Trophoblast cell (in vitro differentiated cells and primary cell): Measurements from ENCODE around the gene HLA-DPA1.

Experiments
- DNase-seq, 2 donors: peaks; one replicate each; pipeline ENCODE4 v3.0.0-alpha.2; 2016
- H2AFZ ChIP-seq: 2 replicates; pipeline ENCODE4 v1.6.1; 2013; ENCODE audit warnings: low read length, moderate library complexity, mild to moderate bottlenecking; ENCODE audit not compliant: insufficient read depth, poor library complexity
- H2AK5ac ChIP-seq: 2 replicates; pipeline ENCODE4 v1.6.1; 2013; ENCODE audit warnings: mild to moderate bottlenecking, low read length
- H2BK120ac ChIP-seq: 2 replicates; pipeline ENCODE4 v1.6.1; 2013; ENCODE audit warnings: low read length, mild to moderate bottlenecking, moderate library complexity; ENCODE audit not compliant: insufficient read depth, poor library complexity
- H2BK12ac ChIP-seq: 2 replicates; pipeline ENCODE4 v1.6.1; 2013; ENCODE audit warnings: mild to moderate bottlenecking, low read length, moderate library complexity
- H2BK5ac ChIP-seq: 2 replicates; pipeline ENCODE4 v1.6.1; 2013; ENCODE audit warnings: low read length, low read depth, moderate library complexity, mild to moderate bottlenecking; ENCODE audit not compliant: poor library complexity
- H3K14ac ChIP-seq: 2 replicates; pipeline ENCODE4 v1.6.1; 2013; ENCODE audit warnings: mild to moderate bottlenecking, low read length
- H3K18ac ChIP-seq: 2 replicates; pipeline ENCODE4 v1.6.1; 2013; ENCODE audit warnings: mild to moderate bottlenecking, low read length
- H3K23ac ChIP-seq: 2 replicates; pipeline ENCODE4 v1.6.1; 2013; ENCODE audit warnings: low read length
- H3K27ac ChIP-seq: 2 replicates; pipeline ENCODE4 v1.5.1; 2013; ENCODE audit warnings: low read depth, mild to moderate bottlenecking, inconsistent platforms, low read length, moderate library complexity
- H3K27me3 ChIP-seq: 2 replicates; pipeline ENCODE4 v1.6.1; 2013; ENCODE audit warnings: inconsistent platforms, mild to moderate bottlenecking, low read length, moderate library complexity; ENCODE audit not compliant: insufficient read depth
- H3K36me3 ChIP-seq, 2 experiments: 1 replicate in 1 of 2; 2 replicates in 1 of 2; pipeline ENCODE4 v1.6.1; 2013; ENCODE audit warnings: low read length in 2 of 2, mild to moderate bottlenecking in 2 of 2, moderate library complexity in 1 of 2; ENCODE audit not compliant: insufficient read depth in 2 of 2, control insufficient read depth in 1 of 2
- H3K4ac ChIP-seq: 2 replicates; pipeline ENCODE4 v1.6.1; 2013; ENCODE audit warnings: low read depth, mild to moderate bottlenecking, low read length, moderate library complexity
- H3K4me1 ChIP-seq, 2 experiments: 1 replicate in 1 of 2; 2 replicates in 1 of 2; pipeline ENCODE4 v1.6.1; 2013; ENCODE audit warnings: low read length in 2 of 2, mild to moderate bottlenecking in 2 of 2, moderate library complexity in 1 of 2; ENCODE audit not compliant: insufficient read depth in 2 of 2, control insufficient read depth in 1 of 2
- H3K4me2 ChIP-seq: 2 replicates; pipeline ENCODE4 v1.6.1; 2013; ENCODE audit warnings: inconsistent platforms, mild to moderate bottlenecking, low read length, moderate library complexity
- H3K4me3 ChIP-seq: 2 replicates; pipeline ENCODE4 v1.5.1; 2013; ENCODE audit warnings: mild to moderate bottlenecking, low read depth, low read length, inconsistent platforms
- H3K79me1 ChIP-seq: one replicate; pipeline ENCODE4 v1.6.1; 2013; ENCODE audit warnings: low read length
- H3K79me2 ChIP-seq: 2 replicates; pipeline ENCODE4 v1.6.1; 2013; ENCODE audit warnings: low read length, mild to moderate bottlenecking; ENCODE audit not compliant: control insufficient read depth, insufficient read depth, poor library complexity
- H3K9ac ChIP-seq: 2 replicates; pipeline ENCODE4 v1.6.1; 2013; ENCODE audit warnings: mild to moderate bottlenecking, low read length
- H3K9me3 ChIP-seq: 2 replicates; pipeline ENCODE4 v1.6.1; 2013; ENCODE audit warnings: low read depth, mild to moderate bottlenecking, control low read depth, inconsistent platforms, low read length; ENCODE audit not compliant: insufficient read depth
- H4K12ac ChIP-seq: 2 replicates; pipeline ENCODE4 v1.6.1; 2013; ENCODE audit warnings: low read depth, mild to moderate bottlenecking, low read length, moderate library complexity
- H4K8ac ChIP-seq: 2 replicates; pipeline ENCODE4 v1.6.1; 2013; ENCODE audit warnings: low read depth, mild to moderate bottlenecking, low read length, moderate library complexity
- H4K91ac ChIP-seq: one replicate; pipeline ENCODE4 v1.6.1; 2013; ENCODE audit warnings: low read depth, mild to moderate bottlenecking, low read length, moderate library complexity
- WGBS: extraction: QIAGEN DNeasy Blood & Tissue Kit; methylation state at CpG from one replicate; pipeline ENCODE4 v1.1.7; 2013; ENCODE audit warnings: missing lambda C conversion rate; ENCODE audit not compliant: insufficient read length, insufficient coverage; ENCODE audit errors: extremely low coverage; 5-methylcytosine and 5-hydroxymethylcytosine counted together

Gene HLA-DPA1

GRCh38 chr6:33105916-33106871 lies 32.7 kb upstream of the HLA-DPA1 start:
- Histone ChIP-seq H3K4me2 (no peak overlapping the region), H3K9me3 (peaks cover 2% of the 10 kb centered on the region), H3K79me2 (no peaks in the 10 kb centered on the region), H3K4me1 (no peaks in the 10 kb centered on the region), H4K91ac (no peak overlapping the region), H4K8ac (no peak overlapping the region), H3K27ac (no peak overlapping the region), H3K23ac (no peak overlapping the region), H3K79me1 (no peaks in the 10 kb centered on the region), H2BK5ac (no peak overlapping the region), H3K36me3 (no peaks in the 10 kb centered on the region), H3K4ac (no peak overlapping the region), H3K4me3 (no peak overlapping the region), H3K27me3 (no peaks in the 10 kb centered on the region), H2AK5ac (no peak overlapping the region), H3K18ac (no peak overlapping the region), H2AFZ (no peak overlapping the region), H2BK12ac (no peak overlapping the region), H3K14ac (no peak overlapping the region), H3K9ac (no peak overlapping the region), H4K12ac (no peak overlapping the region), H2BK120ac (no peak overlapping the region)
- no peak for DNase-seq
- no CpG with 5 or more reads among the region's 9 CpGs for WGBS

- H3K4me1 ChIP-seq = no peaks in the 10 kb centered on the region
- H3K27ac ChIP-seq = no peak overlapping the region
- H4K91ac ChIP-seq = no peak overlapping the region
- no peak overlapping the region for H3K4ac ChIP-seq
- no peaks in the 10 kb centered on the region for H3K79me2 ChIP-seq
- H3K23ac ChIP-seq = no peak overlapping the region
- no peak overlapping the region for H3K18ac ChIP-seq
- H3K9me3 ChIP-seq = peaks cover 4% of the 10 kb centered on the region
- no peak overlapping the region for H4K12ac ChIP-seq
- H3K36me3 ChIP-seq = no peaks in the 10 kb centered on the region
- H3K9ac ChIP-seq = no peak overlapping the region
- H2AK5ac ChIP-seq = no peak overlapping the region
- H3K4me3 ChIP-seq = no peak overlapping the region
- 100% methylated on average over 3 of the region's 3 CpGs for WGBS
- no peak overlapping the region for H3K4me2 ChIP-seq
- no peaks in the 10 kb centered on the region for H3K79me1 ChIP-seq
- no peak overlapping the region for H2BK12ac ChIP-seq
- no peak overlapping the region for H4K8ac ChIP-seq
- no peak overlapping the region for H2AFZ ChIP-seq
- no peak overlapping the region for H2BK120ac ChIP-seq
- no peak overlapping the region for H2BK5ac ChIP-seq
- H3K27me3 ChIP-seq = no peaks in the 10 kb centered on the region
- no peak overlapping the region for H3K14ac ChIP-seq
- no peak for DNase-seq
Observed at GRCh38 chr6:33105386-33105785, 31.9 kb upstream of the HLA-DPA1 start.

- no peak overlapping the region for H2BK12ac ChIP-seq
- no peak overlapping the region for H3K18ac ChIP-seq
- no peak overlapping the region for H3K4ac ChIP-seq
- H3K4me3 ChIP-seq = no peak overlapping the region
- no peak overlapping the region for H3K4me2 ChIP-seq
- H4K91ac ChIP-seq = no peak overlapping the region
- H3K9ac ChIP-seq = no peak overlapping the region
- H3K27ac ChIP-seq = no peak overlapping the region
- H3K27me3 ChIP-seq = no peaks in the 10 kb centered on the region
- no peaks in the 10 kb centered on the region for H3K4me1 ChIP-seq
- no peak overlapping the region for H2BK5ac ChIP-seq
- no peak overlapping the region for H3K23ac ChIP-seq
- H3K79me1 ChIP-seq = no peaks in the 10 kb centered on the region
- H2BK120ac ChIP-seq = no peak overlapping the region
- H2AFZ ChIP-seq = no peak overlapping the region
- no CpG with 5 or more reads among the region's 1 CpG for WGBS
- no peaks in the 10 kb centered on the region for H3K36me3 ChIP-seq
- peaks cover 4% of the 10 kb centered on the region for H3K9me3 ChIP-seq
- DNase-seq = no peak
- H2AK5ac ChIP-seq = no peak overlapping the region
- H4K8ac ChIP-seq = no peak overlapping the region
- H4K12ac ChIP-seq = no peak overlapping the region
- no peak overlapping the region for H3K14ac ChIP-seq
- no peaks in the 10 kb centered on the region for H3K79me2 ChIP-seq
Observed at GRCh38 chr6:33104887-33105286, 31.4 kb upstream of the HLA-DPA1 start.

- Histone ChIP-seq H3K79me1 (no peaks in the 10 kb centered on the region), H4K91ac (no peak overlapping the region), H2BK12ac (no peak overlapping the region), H4K8ac (no peak overlapping the region), H2AFZ (no peak overlapping the region), H3K4ac (no peak overlapping the region), H3K27ac (no peak overlapping the region), H3K79me2 (no peaks in the 10 kb centered on the region), H3K23ac (no peak overlapping the region), H3K9me3 (peaks cover 4% of the 10 kb centered on the region), H3K36me3 (no peaks in the 10 kb centered on the region), H2BK5ac (no peak overlapping the region), H3K4me3 (no peak overlapping the region), H2AK5ac (no peak overlapping the region), H3K4me1 (no peaks in the 10 kb centered on the region), H4K12ac (no peak overlapping the region), H3K14ac (no peak overlapping the region), H3K18ac (no peak overlapping the region), H3K27me3 (no peaks in the 10 kb centered on the region), H2BK120ac (no peak overlapping the region), H3K4me2 (no peak overlapping the region), H3K9ac (no peak overlapping the region)
- WGBS = no CpG with 5 or more reads among the region's 3 CpGs
- no peak for DNase-seq
Observed at GRCh38 chr6:33103776-33104175, 30.3 kb upstream of the HLA-DPA1 start.
